ENCODE measurements around the gene AURKAIP1. TPM values are rescaled to one million over a fixed set of nuclear protein-coding genes. Genes with fewer than 3 reads are reported as not detected.

The AURKAIP1 gene
- total RNA-seq, 1 experiment from 2014 or later: 823 TPM

DNA sequence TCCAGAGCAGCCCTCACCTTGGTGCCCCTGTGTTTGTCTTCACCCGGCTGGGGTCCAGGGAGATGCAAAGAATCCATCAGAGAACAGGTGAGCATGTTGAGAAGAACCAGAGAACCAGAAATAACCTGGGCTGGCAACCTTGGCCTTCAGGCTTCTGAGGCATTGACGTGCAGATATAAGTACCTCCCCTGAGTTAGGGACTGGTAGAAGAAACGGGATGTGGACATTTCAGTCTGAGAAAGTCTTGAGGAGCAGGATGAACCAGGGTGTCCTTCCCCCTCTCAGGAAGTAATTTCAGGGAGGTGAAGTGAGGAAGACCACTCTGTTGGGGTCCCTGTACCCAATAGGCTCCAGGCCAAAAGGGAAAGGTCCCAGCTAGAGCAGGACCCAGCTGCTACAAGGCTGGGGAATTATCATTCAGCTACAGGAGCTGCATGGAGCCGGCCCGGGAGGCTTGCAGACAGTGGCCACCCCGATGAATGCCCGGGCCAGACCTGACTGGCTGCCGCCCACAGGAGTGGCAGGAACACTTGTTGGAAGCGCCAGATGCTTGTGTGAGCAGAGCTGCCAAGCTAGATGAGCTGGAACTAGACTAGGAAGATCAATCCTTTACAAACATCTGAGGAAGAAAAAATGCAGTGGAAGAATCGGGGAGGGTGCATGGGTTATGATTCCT, 1.7 kb upstream of the AURKAIP1 start:
- Histone ChIP-seq H3K9me3 (ENCODE audit: low read length) (no peaks in the 10 kb centered on the region), H3F3A (ENCODE audit: low read length, unreplicated experiment) (peaks cover 9% of the 10 kb centered on the region), H3K36me3 (ENCODE audit: low read depth, low read length) (peaks cover 10% of the 10 kb centered on the region; the same call in 1 of the 2 replicates), H3K27me3 (ENCODE audit: low read length) (no peaks in the 10 kb centered on the region), H3K4me2 (ENCODE audit: low read length) (0 out of 2 replicates have a peak overlapping the region, but pooled peaks have one; percentile 73), H2AFZ (ENCODE audit: low read length) (no peak overlapping the region), H3K9ac (ENCODE audit: low read length) (no peak overlapping the region), H3K27ac (ENCODE audit: low read length) (no peak overlapping the region), H3K9me2 (replicated peaks; ENCODE audit: low read length) (no peaks in the 10 kb centered on the region), H3K79me2 (ENCODE audit: low read length) (peaks cover 31% of the 10 kb centered on the region), H4K20me1 (ENCODE audit: low read length) (no peaks in the 10 kb centered on the region), H3K4me3 (ENCODE audit: low read length) (no peak overlapping the region), H3K4me1 (ENCODE audit: insufficient read depth, low read length) (peaks cover 20% of the 10 kb centered on the region)
- TF ChIP-seq EZH2 (IDR thresholded peaks at IDR 0.05; ENCODE audit: low read length, unreplicated experiment) (no peak), EZH2phosphoT487 (IDR thresholded peaks at IDR 0.05; ENCODE audit: borderline replicate concordance, low read length) (no peak)
- TF ChIP-seq, protein P1, sequence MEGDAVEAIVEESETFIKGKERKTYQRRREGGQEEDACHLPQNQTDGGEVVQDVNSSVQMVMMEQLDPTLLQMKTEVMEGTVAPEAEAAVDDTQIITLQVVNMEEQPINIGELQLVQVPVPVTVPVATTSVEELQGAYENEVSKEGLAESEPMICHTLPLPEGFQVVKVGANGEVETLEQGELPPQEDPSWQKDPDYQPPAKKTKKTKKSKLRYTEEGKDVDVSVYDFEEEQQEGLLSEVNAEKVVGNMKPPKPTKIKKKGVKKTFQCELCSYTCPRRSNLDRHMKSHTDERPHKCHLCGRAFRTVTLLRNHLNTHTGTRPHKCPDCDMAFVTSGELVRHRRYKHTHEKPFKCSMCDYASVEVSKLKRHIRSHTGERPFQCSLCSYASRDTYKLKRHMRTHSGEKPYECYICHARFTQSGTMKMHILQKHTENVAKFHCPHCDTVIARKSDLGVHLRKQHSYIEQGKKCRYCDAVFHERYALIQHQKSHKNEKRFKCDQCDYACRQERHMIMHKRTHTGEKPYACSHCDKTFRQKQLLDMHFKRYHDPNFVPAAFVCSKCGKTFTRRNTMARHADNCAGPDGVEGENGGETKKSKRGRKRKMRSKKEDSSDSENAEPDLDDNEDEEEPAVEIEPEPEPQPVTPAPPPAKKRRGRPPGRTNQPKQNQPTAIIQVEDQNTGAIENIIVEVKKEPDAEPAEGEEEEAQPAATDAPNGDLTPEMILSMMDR (conservative IDR thresholded peaks at IDR 0.05; ENCODE audit: low read depth, low read length): peak; percentile 6; the same call in 1 of the 2 replicates
- no TSS peak for BruUV-seq (replicated peaks)
- ChIA-PET POLR2A (ENCODE audit: unreplicated experiment) (no interaction called here), CTCF (interaction anchor here (1.0 kb wide), 1 partner anchor 22 kb away, joined by 3 read pairs; the partner anchor contains the start of gene CCNL2)
- DNase-seq (no peak), ATAC-seq (no peak)
- intact Hi-C loops (cut with micrococcal nuclease): loop anchor here (2.0 kb wide), 1 partner anchor 22 kb away; the partner anchor contains the start of gene CCNL2

DNA sequence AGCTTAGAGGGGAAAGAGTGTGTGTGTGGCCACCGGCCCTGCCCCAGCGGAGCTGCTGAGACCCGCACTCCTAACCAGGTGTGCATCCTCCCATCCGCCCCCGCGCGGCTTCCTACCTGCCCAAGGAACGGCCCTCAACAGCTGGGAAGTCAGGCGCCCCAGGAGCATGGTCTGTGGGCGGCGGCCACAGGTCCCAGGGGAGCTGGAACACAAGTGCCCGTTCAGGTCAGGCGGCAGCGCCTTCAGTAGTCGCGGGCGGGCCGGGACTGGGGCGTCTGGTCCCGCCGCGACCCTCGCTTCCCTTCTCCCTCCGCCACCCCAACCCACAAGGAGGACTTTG, 448 bp downstream of the AURKAIP1 start:
- H3F3A ChIP-seq (ENCODE audit: low read length, unreplicated experiment): peaks cover 9% of the 10 kb centered on the region
- H3K9me3 ChIP-seq (ENCODE audit: low read length): no peaks in the 10 kb centered on the region
- peak overlapping the region; percentile 96 for H3K4me3 ChIP-seq (ENCODE audit: low read length)
- H2AFZ ChIP-seq (ENCODE audit: low read length): peak overlapping the region; percentile 72
- ChIA-PET CTCF (interaction anchor here (0.9 to 1.2 kb wide), 3 partner anchors 28 to 131 kb away, joined by 3 to 5 read pairs (median 4); no protein-coding TSS in a partner anchor), POLR2A (ENCODE audit: unreplicated experiment) (interaction anchor here (0.8 to 1.2 kb wide), 2 partner anchors 27 kb away, joined by 3 to 4 read pairs; no protein-coding TSS in a partner anchor)
- TF ChIP-seq, protein P1 (conservative IDR thresholded peaks at IDR 0.05; ENCODE audit: low read depth, low read length): no peak
- TF ChIP-seq EZH2phosphoT487 (IDR thresholded peaks at IDR 0.05; ENCODE audit: borderline replicate concordance, low read length) (no peak), EZH2 (IDR thresholded peaks at IDR 0.05; ENCODE audit: low read length, unreplicated experiment) (no peak)
- H3K27ac ChIP-seq (ENCODE audit: low read length): peak overlapping the region; percentile 77
- H3K9me2 ChIP-seq (replicated peaks; ENCODE audit: low read length): no peaks in the 10 kb centered on the region
- DNase-seq (no peak), ATAC-seq (peak; percentile 1)
- intact Hi-C loops (cut with micrococcal nuclease): loop anchor here (2.0 kb wide), 1 partner anchor 30 kb away; no protein-coding TSS in a partner anchor
- H3K4me2 ChIP-seq (ENCODE audit: low read length): peak overlapping the region; percentile 99
- no TSS peak for BruUV-seq (replicated peaks)
- H4K20me1 ChIP-seq (ENCODE audit: low read length): no peaks in the 10 kb centered on the region
- H3K79me2 ChIP-seq (ENCODE audit: low read length): peaks cover 35% of the 10 kb centered on the region
- peaks cover 20% of the 10 kb centered on the region for H3K4me1 ChIP-seq (ENCODE audit: insufficient read depth, low read length)
- peaks cover 10% of the 10 kb centered on the region; the same call in 1 of the 2 replicates for H3K36me3 ChIP-seq (ENCODE audit: low read depth, low read length)
- peak overlapping the region; percentile 98 for H3K9ac ChIP-seq (ENCODE audit: low read length)
- no peaks in the 10 kb centered on the region for H3K27me3 ChIP-seq (ENCODE audit: low read length)
